HEK293 (cell line): Measurements from ENCODE around the gene CFAP99.

Experiments used
- BCL11A ChIP-seq: fragments of 450-650 bp; formaldehyde crosslinking; IDR thresholded peaks from 2 replicates; pipeline ENCODE4 v1.5.1; 2016; ENCODE audit warnings: low read depth, missing biosample characterization, missing genetic modification characterization
- SETDB1 ChIP-seq: IDR thresholded peaks from one replicate; pipeline ENCODE4 v1.6.1; 2017; ENCODE audit warnings: mild to moderate bottlenecking, low read length, moderate library complexity, mixed read lengths; ENCODE audit not compliant: insufficient read length
- ZBTB48 ChIP-seq: fragments of 450-650 bp; formaldehyde crosslinking; IDR thresholded peaks from 2 replicates; pipeline ENCODE4 v1.5.1; 2016; ENCODE audit warnings: missing biosample characterization, missing genetic modification characterization
- ZNF133 ChIP-seq: fragments of 450-650 bp; formaldehyde crosslinking; IDR thresholded peaks from 2 replicates; pipeline ENCODE4 v1.5.1; 2016; ENCODE audit warnings: missing biosample characterization, missing genetic modification characterization
- ZNF223 ChIP-seq: fragments of 450-650 bp; formaldehyde crosslinking; IDR thresholded peaks from 2 replicates; pipeline ENCODE4 v1.5.1; 2016; ENCODE audit warnings: missing biosample characterization, missing genetic modification characterization
- ZNF514 ChIP-seq: fragments of 450-650 bp; formaldehyde crosslinking; IDR thresholded peaks from 2 replicates; pipeline ENCODE4 v1.5.1; 2016; ENCODE audit warnings: missing biosample characterization, missing genetic modification characterization
- ZNF529 ChIP-seq: fragments of 450-650 bp; formaldehyde crosslinking; IDR thresholded peaks from 2 replicates; pipeline ENCODE4 v1.5.1; 2017; ENCODE audit warnings: missing genetic modification characterization, missing biosample characterization; ENCODE audit not compliant: insufficient replicate concordance

CFAP99 gene

GRCh38 chr4:2511645-2512131, 92.9 kb downstream of the CFAP99 start (continued):
- no peak for TF ChIP-seq ZNF514
- no peak for TF ChIP-seq ZNF529 (tag by site-specific recombination)
- TF ChIP-seq ZBTB48 (tag by site-specific recombination) = no peak
- no peak for TF ChIP-seq SETDB1
- no peak for TF ChIP-seq ZNF133
- no peak for TF ChIP-seq ZNF223 (tag by site-specific recombination)
- no peak for TF ChIP-seq BCL11A (tag by site-specific recombination)
